Heart left ventricle (tissue), 13 donors: ENCODE results near the gene F11R.

Experiments used
- POLR2A ChIP-seq, 2 donors: fragments of 450-650 bp; IDR thresholded peaks; one replicate each; pipeline ENCODE4 v1.6.1; 2017; ENCODE audit warnings: antibody characterized with exemption in 2 of 2, mild to moderate bottlenecking in 2 of 2, moderate library complexity in 2 of 2
- TF ChIP-seq, protein P1 (sequence below), 12 donors: fragments of 200-600 bp; sonication (generic) in 4 of 12; IDR thresholded peaks; one replicate each; pipeline versions ENCODE4 v1.5.0 to v1.8.0; 2018 to 2022; ENCODE audit warnings: antibody characterized with exemption in 12 of 12, mild to moderate bottlenecking in 5 of 12
- donor health status: ischemic (EF 13 %, LVEDD 7.1; RV severe dilation, severe dysfunction).
- donor health status: DM: no; HTN: yes; CAD: no.
- donor health status: DM: no; HTN: no; CAD: no.
- donor health status: ischemic (EF 25% LVEDD 6.9; RV normal size, moderate dysfunction).
- donor health status: ischemic (EF 25% LVEDD 5.7; RV mildly dilated, moderate dysfunction).
- donor health status: ischemic (EF 35%, LVEDD 5.7; RV mildly dilated, moderate dysfunction).
- donor health status: nonischemic (EF 11% LVEDD 7.7; RV severe dilation, severe dysfunction).
- donor health status: DM: yes; HTN: yes; CAD: no.
- donor health status: PGD.
- donor health status: ischemic (EF 29% LVEDD 5.4; RV normal size, mild dysfunction).
- donor health status: nonischemic (EF 23%, LVEDD 6.1; RV moderate dilation, normal function).

DNA sequence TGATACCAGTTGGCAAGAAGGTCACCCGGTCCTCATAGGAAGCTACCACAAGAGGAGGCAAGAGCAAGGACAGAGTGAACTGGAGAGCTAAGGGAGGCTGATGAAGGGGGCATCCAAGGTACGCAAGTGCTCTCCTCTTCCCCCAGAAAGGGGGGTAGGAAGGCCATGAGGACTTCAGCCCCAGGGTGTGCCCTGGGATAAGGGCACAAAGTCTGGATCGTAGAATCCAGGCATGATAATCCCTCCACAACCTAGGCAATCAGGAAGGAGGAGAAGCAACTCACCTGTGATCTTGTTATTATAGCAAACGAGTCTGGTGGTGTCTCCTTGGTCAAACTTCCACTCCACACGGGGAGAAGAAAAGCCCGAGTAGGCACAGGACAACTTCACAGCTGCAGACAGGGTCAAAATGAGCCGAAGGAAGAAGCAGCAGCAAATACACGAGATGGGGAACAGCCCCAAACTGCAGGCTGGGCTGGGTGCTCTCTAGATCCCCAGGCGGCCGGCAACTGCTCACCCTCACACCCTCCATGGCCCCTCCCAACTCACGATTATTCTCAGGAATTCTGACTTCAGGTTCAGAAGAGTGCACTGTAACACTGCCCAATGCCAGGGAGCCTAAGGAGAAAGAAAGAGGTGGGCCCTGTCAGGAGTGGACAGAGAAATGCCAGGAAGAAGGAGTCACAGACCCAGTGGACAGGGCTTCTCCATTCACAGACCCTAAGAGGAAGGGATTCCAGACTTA, 20.0 kb downstream of the F11R start:
- TF ChIP-seq, protein P1, sequence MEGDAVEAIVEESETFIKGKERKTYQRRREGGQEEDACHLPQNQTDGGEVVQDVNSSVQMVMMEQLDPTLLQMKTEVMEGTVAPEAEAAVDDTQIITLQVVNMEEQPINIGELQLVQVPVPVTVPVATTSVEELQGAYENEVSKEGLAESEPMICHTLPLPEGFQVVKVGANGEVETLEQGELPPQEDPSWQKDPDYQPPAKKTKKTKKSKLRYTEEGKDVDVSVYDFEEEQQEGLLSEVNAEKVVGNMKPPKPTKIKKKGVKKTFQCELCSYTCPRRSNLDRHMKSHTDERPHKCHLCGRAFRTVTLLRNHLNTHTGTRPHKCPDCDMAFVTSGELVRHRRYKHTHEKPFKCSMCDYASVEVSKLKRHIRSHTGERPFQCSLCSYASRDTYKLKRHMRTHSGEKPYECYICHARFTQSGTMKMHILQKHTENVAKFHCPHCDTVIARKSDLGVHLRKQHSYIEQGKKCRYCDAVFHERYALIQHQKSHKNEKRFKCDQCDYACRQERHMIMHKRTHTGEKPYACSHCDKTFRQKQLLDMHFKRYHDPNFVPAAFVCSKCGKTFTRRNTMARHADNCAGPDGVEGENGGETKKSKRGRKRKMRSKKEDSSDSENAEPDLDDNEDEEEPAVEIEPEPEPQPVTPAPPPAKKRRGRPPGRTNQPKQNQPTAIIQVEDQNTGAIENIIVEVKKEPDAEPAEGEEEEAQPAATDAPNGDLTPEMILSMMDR (IDR thresholded peaks at IDR 0.05): no peak
- no peak for TF ChIP-seq POLR2A (IDR thresholded peaks at IDR 0.05)
